ENCODE measurements around the gene ARHGEF2. TPM values are rescaled to one million over a fixed set of nuclear protein-coding genes. Genes with fewer than 3 reads are reported as not detected.

The ARHGEF2 gene
- total and polyA plus RNA-seq, 2 donors (not counting 1 experiment from before 2014, with no cell fraction given): 241 to 245 TPM

GRCh38 chr1:155897746-155898145, 80.6 kb downstream of the ARHGEF2 start:
- no peak overlapping the region for H3K9ac ChIP-seq (ENCODE audit: low read length)
- no peaks in the 10 kb centered on the region for H3K9me3 Mint-ChIP-seq (ENCODE audit: insufficient read depth)
- TF ChIP-seq EZH2 (IDR thresholded peaks at IDR 0.05; ENCODE audit: borderline replicate concordance, insufficient read depth, low read depth, low read length, poor library complexity, severe bottlenecking): no peak
- no peak for TF ChIP-seq CTCF (IDR thresholded peaks at IDR 0.05)
- ChIA-PET CTCF (interaction anchor here (0.6 to 2.0 kb wide), 3 partner anchors 11 to 91 kb away, joined by 3 to 5 read pairs (median 3); no protein-coding TSS in a partner anchor), POLR2A (no interaction called here)
- no peak overlapping the region for H3K27ac Mint-ChIP-seq
- H3K27ac ChIP-seq (ENCODE audit: low read length in 2 of 2): no peak overlapping the region
- intact Hi-C loops (cut with micrococcal nuclease): no loop called here
- WGBS (ENCODE audit: insufficient coverage): no CpG with 5 or more reads among the region's 1 CpG
- H3K4me1 Mint-ChIP-seq: no peaks in the 10 kb centered on the region
- no peaks in the 10 kb centered on the region for H3K79me2 ChIP-seq (ENCODE audit: control insufficient read depth, insufficient read depth, low read length)
- no peaks in the 10 kb centered on the region for H4K20me1 ChIP-seq (ENCODE audit: control insufficient read depth, insufficient read depth, low read length, poor library complexity, severe bottlenecking)
- H3K4me2 ChIP-seq (replicated peaks; ENCODE audit: low read depth, low read length, poor library complexity, severe bottlenecking): no peak overlapping the region
- DNase-seq: no peak
- no peaks in the 10 kb centered on the region for H3K27me3 ChIP-seq (replicated peaks in 1 of 4; ENCODE audit: control extremely low read depth in 1 of 4, control insufficient read depth in 3 of 4, insufficient read depth in 4 of 4, low read length in 3 of 4)
- H3K27me3 Mint-ChIP-seq: no peaks in the 10 kb centered on the region
- H3K4me1 ChIP-seq (ENCODE audit: control insufficient read depth in 2 of 2, insufficient read depth in 2 of 2, low read length in 2 of 2): no peaks in the 10 kb centered on the region
- H3K36me3 ChIP-seq (replicated peaks in 1 of 2; ENCODE audit: control extremely low read depth in 1 of 2, control insufficient read depth in 1 of 2, extremely low read depth in 1 of 2, insufficient read depth in 2 of 2, low read length in 1 of 2): peaks cover 5 to 39% of the 10 kb centered on the region in 2 experiments
- ATAC-seq (ENCODE audit: low read depth): no peak
- H3K4me3 Mint-ChIP-seq: no peak overlapping the region
- no peak overlapping the region for H2AFZ ChIP-seq (ENCODE audit: insufficient read depth, low read depth, low read length, poor library complexity, severe bottlenecking)
- H3K9me3 ChIP-seq (ENCODE audit: control extremely low read depth in 1 of 3, control insufficient read depth in 2 of 3, insufficient read depth in 1 of 3, low read length in 2 of 3): no peaks in the 10 kb centered on the region
- no peak overlapping the region for H3K4me3 ChIP-seq (ENCODE audit: control extremely low read depth in 1 of 5, extremely low read depth in 1 of 5, insufficient read depth in 1 of 5, low read depth in 2 of 5, low read length in 4 of 5)

Small RNA genes lying within 50 kb of the gene (small RNA-seq; reads per million reads assigned to genes)
- gene MIR6738 (ENCODE audit: insufficient read length, low read depth, low replicate concordance) (not detected), gene SCARNA4 (ENCODE audit: insufficient read length, low read depth, low replicate concordance) (not detected), gene SNORA80E (ENCODE audit: insufficient read length, low read depth, low replicate concordance) (405 reads per million, percentile 97 among the genes with 10 or more reads in this experiment)

Other genes starting within 250 kb of the ARHGEF2 start
- 127 TPM in 2 replicates for gene GON4L, start 121.3 kb downstream of the ARHGEF2 start, total RNA-seq
- 54.4 and 57.7 TPM in 2 replicates for gene GON4L, start 121.3 kb downstream of the ARHGEF2 start, polyA plus RNA-seq
- 6.2 and 6.6 TPM in 2 replicates for gene SYT11, start 119.0 kb downstream of the ARHGEF2 start, total RNA-seq
- gene SYT11, start 119.0 kb downstream of the ARHGEF2 start, polyA plus RNA-seq: 1.8 and 3.0 TPM in 2 replicates
- 43.4 and 45.7 TPM in 2 replicates for gene RIT1, start 67.2 kb downstream of the ARHGEF2 start, total RNA-seq
- gene RIT1, start 67.2 kb downstream of the ARHGEF2 start, polyA plus RNA-seq: 14.2 and 28.6 TPM in 2 replicates
- gene KHDC4, start 44.1 kb downstream of the ARHGEF2 start, total RNA-seq: 122 TPM in 2 replicates
- 47.3 and 51.3 TPM in 2 replicates for gene KHDC4, start 44.1 kb downstream of the ARHGEF2 start, polyA plus RNA-seq
- 0.32 TPM in 1 of 2 replicates, not detected in the other for gene RXFP4, start 36.9 kb downstream of the ARHGEF2 start, total RNA-seq
- gene RXFP4, start 36.9 kb downstream of the ARHGEF2 start, polyA plus RNA-seq: 0.12 TPM in 1 of 2 replicates, not detected in the other
- gene SSR2, start 42.4 kb upstream of the ARHGEF2 start, total RNA-seq: 160 and 161 TPM in 2 replicates
- 359 and 386 TPM in 2 replicates for gene SSR2, start 42.4 kb upstream of the ARHGEF2 start, polyA plus RNA-seq
- gene UBQLN4, start 75.3 kb upstream of the ARHGEF2 start, total RNA-seq: 35.1 and 39.0 TPM in 2 replicates
- 20.9 and 24.1 TPM in 2 replicates for gene UBQLN4, start 75.3 kb upstream of the ARHGEF2 start, polyA plus RNA-seq
- gene LAMTOR2, start 76.2 kb upstream of the ARHGEF2 start, total RNA-seq: 31.5 and 37.8 TPM in 2 replicates
- 27.9 and 55.9 TPM in 2 replicates for gene LAMTOR2, start 76.2 kb upstream of the ARHGEF2 start, polyA plus RNA-seq
- gene RAB25, start 82.6 kb upstream of the ARHGEF2 start, total RNA-seq: 0.69 and 1.1 TPM in 2 replicates
- gene RAB25, start 82.6 kb upstream of the ARHGEF2 start, polyA plus RNA-seq: 0.81 and 2.2 TPM in 2 replicates
- 0.73 and 1.1 TPM in 2 replicates for gene MEX3A, start 103.9 kb upstream of the ARHGEF2 start, total RNA-seq
- 0.22 and 0.27 TPM in 2 replicates for gene MEX3A, start 103.9 kb upstream of the ARHGEF2 start, polyA plus RNA-seq
- gene LMNA, start 136.2 kb upstream of the ARHGEF2 start, total RNA-seq: 28.7 and 32.3 TPM in 2 replicates
- gene LMNA, start 136.2 kb upstream of the ARHGEF2 start, polyA plus RNA-seq: 19.4 and 53.1 TPM in 2 replicates
- gene SEMA4A, start 175.0 kb upstream of the ARHGEF2 start, total RNA-seq: 6.4 and 9.2 TPM in 2 replicates
- gene SEMA4A, start 175.0 kb upstream of the ARHGEF2 start, polyA plus RNA-seq: 15.5 and 23.2 TPM in 2 replicates
- 26.6 and 27.2 TPM in 2 replicates for gene SLC25A44, start 215.6 kb upstream of the ARHGEF2 start, total RNA-seq
- gene SLC25A44, start 215.6 kb upstream of the ARHGEF2 start, polyA plus RNA-seq: 14.9 and 21.9 TPM in 2 replicates
- gene PMF1, start 234.5 kb upstream of the ARHGEF2 start, total RNA-seq: 58.3 and 64.3 TPM in 2 replicates
- 101 and 114 TPM in 2 replicates for gene PMF1, start 234.5 kb upstream of the ARHGEF2 start, polyA plus RNA-seq